GM12891 (cell line): ENCODE results near the gene RBM26.

ENCODE experiments used
- POLR2A ChIP-seq: IDR thresholded peaks from 2 replicates; pipeline ENCODE4 v1.6.1; 2011; ENCODE audit warnings: low read depth, low read length, control low read depth
- TAF1 ChIP-seq: IDR thresholded peaks from 2 replicates; pipeline ENCODE4 v1.6.1; 2011; ENCODE audit warnings: low read depth, low read length, control low read depth

- TF ChIP-seq POLR2A: no peak
- TF ChIP-seq TAF1: no peak
Observed at GRCh38 chr13:79376843-79377242, 29.2 kb downstream of the RBM26 start.
